HCT116 (cell line): ENCODE results near the gene GJC1. TPM values are rescaled to one million over a fixed set of nuclear protein-coding genes. Genes with fewer than 3 reads are reported as not detected.

ENCODE experiments used
- ATAC-seq: fragments of 200-7000 bp; cut with Tn5 transposase; 2 replicates; pipeline ENCODE4 v1.9.1; 2020; ENCODE audit warnings: mild to moderate bottlenecking, moderate library complexity
- BruUV-seq: library from RNA; stranded (reverse); fragments of 400-500 nt; replicated peaks from 2 replicates; lab custom pipeline; 2021; lab: Mats Ljungman, UMichigan
- CTCF ChIA-PET: fragments of 300-600 bp; sonication (Branson Sonifier 250); formaldehyde crosslinking; loops from one replicate; lab custom pipeline; 2021; ENCODE audit warnings: antibody characterized with exemption; lab: Charles Lee
- POLR2A ChIA-PET: fragments of 300-600, 350-600 bp; sonication (Branson Sonifier 250); formaldehyde crosslinking; loops from one replicate; lab custom pipeline; 2021; ENCODE audit warnings: antibody characterized with exemption; lab: Charles Lee
- RAD21 ChIA-PET, 2 experiments: fragments of 300-600 bp; sonication (Branson Sonifier 250); formaldehyde crosslinking; loops; one replicate each; lab custom pipeline; 2023; ENCODE audit warnings: low total read pairs in 2 of 2; ENCODE audit not compliant: uncharacterized antibody in 2 of 2, unreplicated experiment in 2 of 2, low non-redundant PET in 1 of 2; lab: Charles Lee
- DNase-seq: peaks from one replicate; pipeline ENCODE4 v3.0.0-alpha.2; 2010; ENCODE audit warnings: low read depth, low spot score
- H2AFZ ChIP-seq: fragments of 200-600 bp; shearing (Covaris generic), sonication (generic); 2 replicates; pipeline ENCODE4 v1.6.1; 2017; ENCODE audit warnings: low read depth, mixed run types, mixed read lengths, antibody characterized with exemption, low read length; ENCODE audit not compliant: poor library complexity, severe bottlenecking
- H3K27ac ChIP-seq: 2 replicates; pipeline ENCODE4 v1.5.1; 2012; ENCODE audit warnings: low read depth, low read length
- H3K27me3 ChIP-seq: fragments of 200-600 bp; sonication (generic); 2 replicates; pipeline ENCODE4 v1.6.1; 2016; ENCODE audit warnings: mixed run types, low read length, mixed read lengths; ENCODE audit not compliant: insufficient read depth
- H3K36me3 ChIP-seq, 2 experiments: fragments of 200-500 bp in 1 of 2; fragments of 200-600 bp in 1 of 2; sonication (Bioruptor generic) in 1 of 2; sonication (generic) in 1 of 2; 2 replicates each; pipeline versions ENCODE4 v1.5.1 to v1.6.1; 2014 to 2016; ENCODE audit warnings: low read length in 2 of 2, inconsistent platforms in 1 of 2, mixed read lengths in 1 of 2, mixed run types in 1 of 2; ENCODE audit not compliant: insufficient read depth in 2 of 2, control insufficient read depth in 1 of 2
- H3K4me1 ChIP-seq, 2 experiments: fragments of 200-600 bp in 1 of 2; sonication (generic) in 1 of 2; 2 replicates each; pipeline versions ENCODE4 v1.5.1 to v1.6.1; 2012 to 2017; ENCODE audit warnings: low read length in 2 of 2, inconsistent platforms in 1 of 2, mild to moderate bottlenecking in 1 of 2, mixed read lengths in 1 of 2, mixed run types in 1 of 2, moderate library complexity in 1 of 2; ENCODE audit not compliant: insufficient read depth in 2 of 2, control insufficient read depth in 1 of 2
- H3K4me2 ChIP-seq: fragments of 200-600 bp; sonication (generic); 2 replicates; pipeline ENCODE4 v1.6.1; 2017; ENCODE audit warnings: mixed run types, low read length, mixed read lengths
- H3K4me3 ChIP-seq, 2 experiments: fragments of 200-600 bp in 1 of 2; sonication (generic) in 1 of 2; replicated peaks in 1 of 2; 2 replicates each; pipeline ENCODE4 v1.5.1; 2011 to 2016; ENCODE audit warnings: low read length in 2 of 2, control low read depth in 1 of 2, low read depth in 1 of 2, mild to moderate bottlenecking in 1 of 2, mixed read lengths in 1 of 2, mixed run types in 1 of 2
- H3K79me2 ChIP-seq: fragments of 200-600 bp; sonication (generic); 2 replicates; pipeline ENCODE4 v1.6.1; 2017; ENCODE audit warnings: mild to moderate bottlenecking, mixed run types, low read length, moderate library complexity, mixed read lengths; ENCODE audit not compliant: insufficient read depth
- H3K9ac ChIP-seq: fragments of 200-600 bp; sonication (generic); 2 replicates; pipeline ENCODE4 v1.6.1; 2016; ENCODE audit warnings: low read length, mixed read lengths
- H3K9me2 ChIP-seq: fragments of 200-600 bp; sonication (generic), shearing (Covaris generic); 2 replicates; pipeline ENCODE4 v1.6.1; 2017; ENCODE audit warnings: mixed run types, mild to moderate bottlenecking, moderate library complexity; ENCODE audit not compliant: insufficient read depth
- H3K9me3 ChIP-seq, 2 experiments: fragments of 200-500 bp in 1 of 2; fragments of 200-600 bp in 1 of 2; sonication (Bioruptor generic) in 1 of 2; sonication (generic) in 1 of 2; 2 replicates each; pipeline ENCODE4 v1.6.1; 2014 to 2017; ENCODE audit warnings: low read length in 2 of 2, mixed read lengths in 2 of 2, inconsistent platforms in 1 of 2, low read depth in 1 of 2, mild to moderate bottlenecking in 1 of 2, mixed run types in 1 of 2, moderate library complexity in 1 of 2; ENCODE audit not compliant: control insufficient read depth in 1 of 2, insufficient read depth in 1 of 2
- H4K20me1 ChIP-seq: fragments of 200-600 bp; sonication (generic), shearing (Covaris generic); 2 replicates; pipeline ENCODE4 v1.6.1; 2017; ENCODE audit warnings: mixed run types, mild to moderate bottlenecking, moderate library complexity; ENCODE audit not compliant: insufficient read depth
- CTCF ChIP-seq, 3 experiments: fragments of 200-600 bp in 1 of 3; sonication (generic) in 1 of 3; IDR thresholded peaks in 2 of 3; conservative IDR thresholded peaks in 1 of 3; 2 replicates each; pipeline ENCODE4 v1.5.1; 2012 to 2017; ENCODE audit warnings: low read depth in 2 of 3, low read length in 2 of 3, antibody characterized with exemption in 1 of 3, borderline replicate concordance in 1 of 3, control low read depth in 1 of 3, mild to moderate bottlenecking in 1 of 3, mixed read lengths in 1 of 3, mixed run types in 1 of 3, moderate library complexity in 1 of 3; ENCODE audit not compliant: insufficient read depth in 1 of 3
- EGR1 ChIP-seq: IDR thresholded peaks from 2 replicates; pipeline ENCODE4 v1.6.1; 2012; ENCODE audit warnings: low read depth
- EZH2 ChIP-seq: fragments of 200-600 bp; sonication (generic); IDR thresholded peaks from 2 replicates; pipeline ENCODE4 v1.6.1; 2017; ENCODE audit warnings: antibody characterized with exemption, mixed run types
- REST ChIP-seq: IDR thresholded peaks from 2 replicates; pipeline ENCODE4 v1.6.1; 2012; ENCODE audit warnings: low read depth
- TCF7L2 ChIP-seq: IDR thresholded peaks from 2 replicates; pipeline ENCODE4 v1.7.0; 2011; ENCODE audit warnings: borderline replicate concordance, inconsistent platforms; ENCODE audit not compliant: insufficient read depth, insufficient read length; ENCODE audit errors: extremely low read depth
- ZFX ChIP-seq: fragments of 450-650 bp; IDR thresholded peaks from 2 replicates; pipeline ENCODE4 v1.6.1; 2017
- intact Hi-C: fragments of 100-400 bp; cut with micrococcal nuclease; formaldehyde crosslinking; loops from 2 replicates; pipeline ENCODE4 v1.10.0; 2022
- total RNA-seq: library from RNA; stranded (reverse); gene quantifications from one replicate; pipeline ENCODE4 v1.2.1, GENCODE V29; 2021; ENCODE audit not compliant: unreplicated experiment

The GJC1 gene
- total RNA-seq, 1 experiment from 2014 or later = 62.4 TPM

GRCh38 chr17:44840274-44840673 is 10.2 kb upstream of the GJC1 start:
- Histone ChIP-seq H3K4me2 (no peak overlapping the region), H3K9me3 (no peaks in the 10 kb centered on the region), H3K4me1 (peaks cover 9 to 10% of the 10 kb centered on the region in 2 experiments; a peak in 3 of 4 replicates), H3K9ac (no peak overlapping the region), H4K20me1 (no peaks in the 10 kb centered on the region), H3K27me3 (no peaks in the 10 kb centered on the region), H3K36me3 (no peaks in the 10 kb centered on the region), H2AFZ (no peak overlapping the region), H3K27ac (no peak overlapping the region), H3K79me2 (no peaks in the 10 kb centered on the region), H3K9me2 (no peaks in the 10 kb centered on the region), H3K4me3 (no peak overlapping the region)
- POLR2A ChIA-PET = no interaction called here
- CTCF ChIA-PET = no interaction called here
- RAD21 ChIA-PET = no interaction called here
- intact Hi-C loops = no loop called here
- ATAC-seq = no peak
- TF ChIP-seq EGR1 (no peak), REST (no peak)
- DNase-seq = no peak
- BruUV-seq = no TSS peak

GRCh38 chr17:44837196-44837595 is 7.1 kb upstream of the GJC1 start:
- H3K27ac ChIP-seq = no peak overlapping the region
- H3K9ac ChIP-seq = no peak overlapping the region
- DNase-seq (no peak), ATAC-seq (no peak)
- H3K4me1 ChIP-seq = peaks cover 11 to 17% of the 10 kb centered on the region in 2 experiments
- H3K4me2 ChIP-seq = no peak overlapping the region
- ChIA-PET CTCF (no interaction called here), RAD21 (no interaction called here), POLR2A (interaction anchor here (0.6 kb wide), 1 partner anchor 9 kb away, joined by 3 read pairs; no protein-coding TSS in a partner anchor)
- H2AFZ ChIP-seq = no peak overlapping the region
- no TSS peak for BruUV-seq
- no peaks in the 10 kb centered on the region for H3K36me3 ChIP-seq
- no peaks in the 10 kb centered on the region for H3K9me3 ChIP-seq
- H3K79me2 ChIP-seq = no peaks in the 10 kb centered on the region
- H3K27me3 ChIP-seq = no peaks in the 10 kb centered on the region
- TF ChIP-seq EZH2 (no peak), CTCF (IDR thresholded peaks at IDR 0.05 in 2 of 3, conservative IDR thresholded peaks at IDR 0.05 in 1 of 3; ENCODE audit: borderline replicate concordance in 1 of 3, insufficient read depth in 1 of 3, low read depth in 2 of 3, low read length in 2 of 3) (no peak), TCF7L2 (no peak), ZFX (no peak), REST (no peak)
- H4K20me1 ChIP-seq = no peaks in the 10 kb centered on the region
- no peak overlapping the region for H3K4me3 ChIP-seq
- intact Hi-C loops = no loop called here
- H3K9me2 ChIP-seq = no peaks in the 10 kb centered on the region
